ENCODE measurements around the gene MYCL.
"Not testable (repeated sequence)": the region's sequence is repeated elsewhere in the genome, so short reads cannot be mapped to it uniquely, and the experiment has no call there.

The MYCL gene

DNA sequence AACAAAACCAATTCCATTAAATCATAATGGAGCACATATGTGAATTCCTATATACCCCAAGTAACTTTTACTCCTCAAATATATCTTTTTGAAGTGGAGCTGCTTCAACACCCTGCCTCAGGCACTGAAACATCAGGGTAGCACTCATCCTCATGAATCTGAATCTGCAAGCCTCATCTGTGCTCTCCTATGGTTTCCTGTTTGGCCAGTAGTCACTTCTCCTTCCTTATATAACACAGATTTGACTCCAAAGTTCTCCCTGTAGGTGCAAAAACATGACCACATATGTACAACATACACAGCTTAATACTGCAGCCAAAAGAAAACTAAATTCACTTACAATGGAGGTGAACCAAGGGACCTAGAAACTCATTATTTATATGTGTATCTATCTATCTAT lies 25.6 kb downstream of the MYCL start:
- Histone ChIP-seq H3K79me2 (ENCODE audit: low read length) (peaks cover 98% of the 10 kb centered on the region), H3K4me2 (ENCODE audit: low read length) (peak overlapping the region; percentile 26; the same call in 1 of the 2 replicates), H3K27ac (ENCODE audit: low read length) (no peak overlapping the region), H3K9me3 (ENCODE audit: insufficient read depth, low read length) (no peaks in the 10 kb centered on the region), H3K27me3 (ENCODE audit: low read depth, low read length) (no peaks in the 10 kb centered on the region), H4K20me1 (ENCODE audit: insufficient read depth, low read length) (peaks cover 20% of the 10 kb centered on the region), H3K36me3 (replicated peaks; ENCODE audit: low read depth, low read length) (peaks cover 13% of the 10 kb centered on the region), H3K4me1 (ENCODE audit: low read length) (peaks cover 31% of the 10 kb centered on the region), H3K9ac (ENCODE audit: low read length) (no peak overlapping the region), H2AFZ (ENCODE audit: low read depth, low read length) (no peak overlapping the region), H3K4me3 (ENCODE audit: low read length) (no peak overlapping the region)
- TF ChIP-seq, protein P1, sequence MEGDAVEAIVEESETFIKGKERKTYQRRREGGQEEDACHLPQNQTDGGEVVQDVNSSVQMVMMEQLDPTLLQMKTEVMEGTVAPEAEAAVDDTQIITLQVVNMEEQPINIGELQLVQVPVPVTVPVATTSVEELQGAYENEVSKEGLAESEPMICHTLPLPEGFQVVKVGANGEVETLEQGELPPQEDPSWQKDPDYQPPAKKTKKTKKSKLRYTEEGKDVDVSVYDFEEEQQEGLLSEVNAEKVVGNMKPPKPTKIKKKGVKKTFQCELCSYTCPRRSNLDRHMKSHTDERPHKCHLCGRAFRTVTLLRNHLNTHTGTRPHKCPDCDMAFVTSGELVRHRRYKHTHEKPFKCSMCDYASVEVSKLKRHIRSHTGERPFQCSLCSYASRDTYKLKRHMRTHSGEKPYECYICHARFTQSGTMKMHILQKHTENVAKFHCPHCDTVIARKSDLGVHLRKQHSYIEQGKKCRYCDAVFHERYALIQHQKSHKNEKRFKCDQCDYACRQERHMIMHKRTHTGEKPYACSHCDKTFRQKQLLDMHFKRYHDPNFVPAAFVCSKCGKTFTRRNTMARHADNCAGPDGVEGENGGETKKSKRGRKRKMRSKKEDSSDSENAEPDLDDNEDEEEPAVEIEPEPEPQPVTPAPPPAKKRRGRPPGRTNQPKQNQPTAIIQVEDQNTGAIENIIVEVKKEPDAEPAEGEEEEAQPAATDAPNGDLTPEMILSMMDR (IDR thresholded peaks at IDR 0.05; ENCODE audit: low read depth, low read length): no peak
- no peak for TF ChIP-seq EZH2phosphoT487 (IDR thresholded peaks at IDR 0.05; ENCODE audit: low read depth)

DNA sequence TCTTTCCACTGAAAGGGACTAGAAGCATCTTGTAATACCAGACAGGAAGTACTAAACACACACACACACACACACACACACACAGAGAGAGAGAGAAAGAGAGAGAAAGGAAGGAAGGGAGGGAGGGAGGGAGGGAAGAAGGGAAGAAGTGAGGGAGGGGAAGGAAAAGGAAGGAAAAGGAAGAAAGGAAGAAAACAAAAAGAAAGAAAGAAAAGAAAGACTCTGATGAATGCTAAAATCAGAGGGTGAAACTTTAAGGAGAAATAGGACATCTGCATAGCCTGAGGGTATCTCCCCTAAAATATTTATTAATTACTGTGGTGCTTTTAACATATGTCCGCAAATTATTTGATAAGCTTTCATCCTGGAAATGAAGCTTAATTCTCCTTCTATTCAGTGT lies 29.0 kb downstream of the MYCL start:
- Histone ChIP-seq H3K4me3 (ENCODE audit: low read length) (no peak overlapping the region), H3K4me2 (ENCODE audit: low read length) (no peak overlapping the region), H3K36me3 (replicated peaks; ENCODE audit: low read depth, low read length) (peaks cover 18% of the 10 kb centered on the region), H2AFZ (ENCODE audit: low read depth, low read length) (no peak overlapping the region), H3K9me3 (ENCODE audit: insufficient read depth, low read length) (no peaks in the 10 kb centered on the region), H3K27me3 (ENCODE audit: low read depth, low read length) (no peaks in the 10 kb centered on the region), H3K4me1 (ENCODE audit: low read length) (peaks cover 24% of the 10 kb centered on the region), H3K27ac (ENCODE audit: low read length) (no peak overlapping the region), H3K79me2 (ENCODE audit: low read length) (peaks cover 77% of the 10 kb centered on the region), H4K20me1 (ENCODE audit: insufficient read depth, low read length) (peaks cover 12% of the 10 kb centered on the region; the same call in 1 of the 2 replicates), H3K9ac (ENCODE audit: low read length) (no peak overlapping the region)
- TF ChIP-seq, protein P1 (IDR thresholded peaks at IDR 0.05; ENCODE audit: low read depth, low read length): no peak
- no peak for TF ChIP-seq EZH2phosphoT487 (IDR thresholded peaks at IDR 0.05; ENCODE audit: low read depth)

DNA sequence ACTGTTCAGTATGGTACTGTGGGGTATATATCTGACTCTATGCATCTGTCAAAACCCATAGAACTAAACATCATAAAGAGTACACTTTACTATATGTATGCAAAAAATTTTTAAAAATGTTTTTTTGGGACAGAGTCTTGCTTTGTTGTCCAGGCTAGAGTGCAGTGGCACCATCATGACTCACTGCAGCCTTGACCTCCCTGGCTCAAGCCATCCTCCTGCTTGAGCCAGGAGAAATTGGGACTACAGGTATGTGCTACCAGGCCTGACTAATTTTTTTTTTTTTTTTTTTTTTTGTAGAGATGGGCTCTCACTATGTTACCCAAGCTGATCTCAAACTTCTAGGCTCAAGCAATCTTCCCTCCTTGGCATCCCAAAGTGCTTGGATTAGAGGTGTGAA lies 29.9 kb downstream of the MYCL start:
- Histone ChIP-seq H3K4me1 (ENCODE audit: low read length) (peaks cover 16% of the 10 kb centered on the region), H3K27ac (ENCODE audit: low read length) (no peak overlapping the region), H3K4me3 (ENCODE audit: low read length) (no peak overlapping the region), H3K9me3 (ENCODE audit: insufficient read depth, low read length) (no peaks in the 10 kb centered on the region), H2AFZ (ENCODE audit: low read depth, low read length) (no peak overlapping the region), H3K36me3 (replicated peaks; ENCODE audit: low read depth, low read length) (peaks cover 18% of the 10 kb centered on the region), H3K27me3 (ENCODE audit: low read depth, low read length) (no peaks in the 10 kb centered on the region), H4K20me1 (ENCODE audit: insufficient read depth, low read length) (0 out of 2 replicates have a peak, but pooled peaks cover 8% of the 10 kb centered on the region), H3K9ac (ENCODE audit: low read length) (no peak overlapping the region), H3K4me2 (ENCODE audit: low read length) (no peak overlapping the region), H3K79me2 (ENCODE audit: low read length) (peaks cover 76% of the 10 kb centered on the region)
- TF ChIP-seq, protein P1 (IDR thresholded peaks at IDR 0.05; ENCODE audit: low read depth, low read length): no peak
- TF ChIP-seq EZH2phosphoT487 (IDR thresholded peaks at IDR 0.05; ENCODE audit: low read depth): no peak

DNA sequence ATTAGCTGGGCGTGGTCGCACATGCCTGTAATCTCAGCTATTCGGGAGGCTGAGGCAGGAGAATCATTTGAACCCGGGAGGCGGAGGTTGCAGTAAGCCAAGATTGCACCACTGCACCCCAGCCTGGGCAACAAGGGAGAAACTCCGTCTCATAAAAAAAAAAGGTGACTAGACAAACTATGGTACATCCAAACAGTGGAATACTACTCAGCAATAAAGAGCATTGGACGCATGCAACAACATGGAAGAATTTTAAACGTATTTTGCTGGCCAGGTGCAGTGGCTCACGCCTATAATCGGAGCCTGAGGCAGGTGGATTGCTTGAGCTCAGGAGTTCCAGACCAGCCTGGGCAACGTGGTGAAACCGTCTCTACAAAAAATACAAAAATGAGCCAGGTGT lies 30.7 kb downstream of the MYCL start:
- not testable (repeated sequence) for H4K20me1 ChIP-seq (ENCODE audit: insufficient read depth, low read length); H3K9ac ChIP-seq (ENCODE audit: low read length); H3K4me2 ChIP-seq (ENCODE audit: low read length); H3K4me3 ChIP-seq (ENCODE audit: low read length); H3K9me3 ChIP-seq (ENCODE audit: insufficient read depth, low read length); H3K27ac ChIP-seq (ENCODE audit: low read length); H3K27me3 ChIP-seq (ENCODE audit: low read depth, low read length); H2AFZ ChIP-seq (ENCODE audit: low read depth, low read length)
- H3K36me3 ChIP-seq (replicated peaks; ENCODE audit: low read depth, low read length): peaks cover 18% of the 10 kb centered on the region
- H3K4me1 ChIP-seq (ENCODE audit: low read length): peaks cover 11% of the 10 kb centered on the region
- peaks cover 74% of the 10 kb centered on the region for H3K79me2 ChIP-seq (ENCODE audit: low read length)

DNA sequence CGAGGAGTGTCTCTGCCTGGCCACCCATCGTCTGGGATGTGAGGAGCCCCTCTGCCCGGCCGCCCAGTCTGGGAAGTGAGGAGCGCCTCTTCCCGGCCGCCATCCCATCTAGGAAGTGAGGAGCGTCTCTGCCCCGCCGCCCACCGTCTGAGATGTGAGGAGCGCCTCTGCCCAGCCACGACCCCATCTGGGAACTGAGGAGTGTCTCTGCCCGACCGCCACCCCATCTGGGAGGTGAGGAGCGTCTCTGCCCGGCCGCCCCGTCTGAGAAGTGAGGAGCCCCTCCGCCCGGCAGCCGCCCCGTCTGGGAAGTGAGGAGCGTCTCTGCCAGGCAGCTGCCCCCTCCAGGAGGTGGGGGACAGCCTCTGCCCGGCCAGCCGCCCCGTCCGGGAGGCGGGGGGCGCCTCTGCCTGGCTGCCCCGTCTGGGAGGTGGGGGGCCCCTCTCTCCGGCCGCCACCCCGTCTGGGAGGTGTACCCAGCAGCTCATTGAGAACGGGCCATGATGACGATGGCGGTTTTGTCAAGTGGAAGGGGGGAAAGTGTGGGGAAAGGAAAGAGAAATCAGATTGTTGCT lies 32.1 kb downstream of the MYCL start:
- peaks cover 15% of the 10 kb centered on the region for H3K36me3 ChIP-seq (replicated peaks; ENCODE audit: low read depth, low read length)
- not testable (repeated sequence) for H4K20me1 ChIP-seq (ENCODE audit: insufficient read depth, low read length); H3K4me3 ChIP-seq (ENCODE audit: low read length)

More for the DNA sequence above, 32.1 kb downstream of the MYCL start:
- not testable (repeated sequence) for H3K4me1 ChIP-seq (ENCODE audit: low read length); H3K9ac ChIP-seq (ENCODE audit: low read length); H3K27ac ChIP-seq (ENCODE audit: low read length); H3K4me2 ChIP-seq (ENCODE audit: low read length); H3K9me3 ChIP-seq (ENCODE audit: insufficient read depth, low read length); H3K27me3 ChIP-seq (ENCODE audit: low read depth, low read length); H2AFZ ChIP-seq (ENCODE audit: low read depth, low read length)
- H3K79me2 ChIP-seq (ENCODE audit: low read length): peaks cover 73% of the 10 kb centered on the region
